Measurements from ENCODE around the gene TMEM106A. TPM values are rescaled to one million over a fixed set of nuclear protein-coding genes. Genes with fewer than 3 reads are reported as not detected.

TMEM106A gene
- total and polyA plus RNA-seq, 9 of the 15 experiments (the other 6 are each of a cell fraction or from before 2014, with no cell fraction given): 0.03 to 0.29 (median 0.15) TPM

DNA sequence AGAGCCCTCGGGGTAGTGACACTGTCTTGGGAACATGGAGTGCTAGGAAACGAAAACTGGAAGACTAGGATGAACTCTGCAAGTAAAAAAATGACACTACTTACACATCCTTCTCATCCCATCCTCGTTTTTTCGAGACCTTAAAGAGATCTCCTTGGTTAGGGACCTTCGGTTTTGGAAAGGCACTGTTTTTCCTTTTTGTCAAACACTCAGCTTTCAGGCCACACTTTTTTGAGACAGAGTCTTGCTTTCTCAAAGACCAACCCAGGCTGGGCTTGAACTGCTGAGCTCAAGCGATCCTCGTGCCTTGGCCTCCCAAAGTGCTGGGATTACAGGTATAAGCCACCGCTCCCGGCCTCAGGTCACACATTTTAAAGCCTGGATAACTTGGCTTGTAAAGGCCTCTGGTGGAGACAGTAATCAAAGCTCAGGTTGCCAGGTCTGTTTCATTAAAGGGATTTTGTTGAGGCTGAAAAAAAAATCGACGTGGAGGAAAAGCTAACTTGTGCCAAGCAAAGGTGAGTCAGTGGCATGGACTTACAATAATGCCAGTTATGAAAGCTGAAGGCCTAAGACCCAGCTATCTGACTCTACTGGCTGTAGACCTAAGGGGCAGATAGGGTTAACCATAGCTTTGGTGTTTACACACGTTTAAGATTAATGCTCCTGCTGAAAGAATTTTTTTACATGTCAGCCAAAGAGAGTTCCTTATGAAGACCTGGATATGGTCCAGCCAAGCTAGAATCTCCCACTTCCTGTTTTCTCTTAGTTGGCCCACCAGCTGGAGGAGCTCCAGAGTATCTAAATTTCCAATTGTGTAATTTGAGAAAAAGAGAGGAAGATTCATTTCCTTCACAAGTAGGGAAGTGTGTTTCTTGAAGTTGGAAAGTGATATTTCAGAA lies 39.8 kb upstream of the TMEM106A start (continued):
- TF ChIP-seq, protein P1, sequence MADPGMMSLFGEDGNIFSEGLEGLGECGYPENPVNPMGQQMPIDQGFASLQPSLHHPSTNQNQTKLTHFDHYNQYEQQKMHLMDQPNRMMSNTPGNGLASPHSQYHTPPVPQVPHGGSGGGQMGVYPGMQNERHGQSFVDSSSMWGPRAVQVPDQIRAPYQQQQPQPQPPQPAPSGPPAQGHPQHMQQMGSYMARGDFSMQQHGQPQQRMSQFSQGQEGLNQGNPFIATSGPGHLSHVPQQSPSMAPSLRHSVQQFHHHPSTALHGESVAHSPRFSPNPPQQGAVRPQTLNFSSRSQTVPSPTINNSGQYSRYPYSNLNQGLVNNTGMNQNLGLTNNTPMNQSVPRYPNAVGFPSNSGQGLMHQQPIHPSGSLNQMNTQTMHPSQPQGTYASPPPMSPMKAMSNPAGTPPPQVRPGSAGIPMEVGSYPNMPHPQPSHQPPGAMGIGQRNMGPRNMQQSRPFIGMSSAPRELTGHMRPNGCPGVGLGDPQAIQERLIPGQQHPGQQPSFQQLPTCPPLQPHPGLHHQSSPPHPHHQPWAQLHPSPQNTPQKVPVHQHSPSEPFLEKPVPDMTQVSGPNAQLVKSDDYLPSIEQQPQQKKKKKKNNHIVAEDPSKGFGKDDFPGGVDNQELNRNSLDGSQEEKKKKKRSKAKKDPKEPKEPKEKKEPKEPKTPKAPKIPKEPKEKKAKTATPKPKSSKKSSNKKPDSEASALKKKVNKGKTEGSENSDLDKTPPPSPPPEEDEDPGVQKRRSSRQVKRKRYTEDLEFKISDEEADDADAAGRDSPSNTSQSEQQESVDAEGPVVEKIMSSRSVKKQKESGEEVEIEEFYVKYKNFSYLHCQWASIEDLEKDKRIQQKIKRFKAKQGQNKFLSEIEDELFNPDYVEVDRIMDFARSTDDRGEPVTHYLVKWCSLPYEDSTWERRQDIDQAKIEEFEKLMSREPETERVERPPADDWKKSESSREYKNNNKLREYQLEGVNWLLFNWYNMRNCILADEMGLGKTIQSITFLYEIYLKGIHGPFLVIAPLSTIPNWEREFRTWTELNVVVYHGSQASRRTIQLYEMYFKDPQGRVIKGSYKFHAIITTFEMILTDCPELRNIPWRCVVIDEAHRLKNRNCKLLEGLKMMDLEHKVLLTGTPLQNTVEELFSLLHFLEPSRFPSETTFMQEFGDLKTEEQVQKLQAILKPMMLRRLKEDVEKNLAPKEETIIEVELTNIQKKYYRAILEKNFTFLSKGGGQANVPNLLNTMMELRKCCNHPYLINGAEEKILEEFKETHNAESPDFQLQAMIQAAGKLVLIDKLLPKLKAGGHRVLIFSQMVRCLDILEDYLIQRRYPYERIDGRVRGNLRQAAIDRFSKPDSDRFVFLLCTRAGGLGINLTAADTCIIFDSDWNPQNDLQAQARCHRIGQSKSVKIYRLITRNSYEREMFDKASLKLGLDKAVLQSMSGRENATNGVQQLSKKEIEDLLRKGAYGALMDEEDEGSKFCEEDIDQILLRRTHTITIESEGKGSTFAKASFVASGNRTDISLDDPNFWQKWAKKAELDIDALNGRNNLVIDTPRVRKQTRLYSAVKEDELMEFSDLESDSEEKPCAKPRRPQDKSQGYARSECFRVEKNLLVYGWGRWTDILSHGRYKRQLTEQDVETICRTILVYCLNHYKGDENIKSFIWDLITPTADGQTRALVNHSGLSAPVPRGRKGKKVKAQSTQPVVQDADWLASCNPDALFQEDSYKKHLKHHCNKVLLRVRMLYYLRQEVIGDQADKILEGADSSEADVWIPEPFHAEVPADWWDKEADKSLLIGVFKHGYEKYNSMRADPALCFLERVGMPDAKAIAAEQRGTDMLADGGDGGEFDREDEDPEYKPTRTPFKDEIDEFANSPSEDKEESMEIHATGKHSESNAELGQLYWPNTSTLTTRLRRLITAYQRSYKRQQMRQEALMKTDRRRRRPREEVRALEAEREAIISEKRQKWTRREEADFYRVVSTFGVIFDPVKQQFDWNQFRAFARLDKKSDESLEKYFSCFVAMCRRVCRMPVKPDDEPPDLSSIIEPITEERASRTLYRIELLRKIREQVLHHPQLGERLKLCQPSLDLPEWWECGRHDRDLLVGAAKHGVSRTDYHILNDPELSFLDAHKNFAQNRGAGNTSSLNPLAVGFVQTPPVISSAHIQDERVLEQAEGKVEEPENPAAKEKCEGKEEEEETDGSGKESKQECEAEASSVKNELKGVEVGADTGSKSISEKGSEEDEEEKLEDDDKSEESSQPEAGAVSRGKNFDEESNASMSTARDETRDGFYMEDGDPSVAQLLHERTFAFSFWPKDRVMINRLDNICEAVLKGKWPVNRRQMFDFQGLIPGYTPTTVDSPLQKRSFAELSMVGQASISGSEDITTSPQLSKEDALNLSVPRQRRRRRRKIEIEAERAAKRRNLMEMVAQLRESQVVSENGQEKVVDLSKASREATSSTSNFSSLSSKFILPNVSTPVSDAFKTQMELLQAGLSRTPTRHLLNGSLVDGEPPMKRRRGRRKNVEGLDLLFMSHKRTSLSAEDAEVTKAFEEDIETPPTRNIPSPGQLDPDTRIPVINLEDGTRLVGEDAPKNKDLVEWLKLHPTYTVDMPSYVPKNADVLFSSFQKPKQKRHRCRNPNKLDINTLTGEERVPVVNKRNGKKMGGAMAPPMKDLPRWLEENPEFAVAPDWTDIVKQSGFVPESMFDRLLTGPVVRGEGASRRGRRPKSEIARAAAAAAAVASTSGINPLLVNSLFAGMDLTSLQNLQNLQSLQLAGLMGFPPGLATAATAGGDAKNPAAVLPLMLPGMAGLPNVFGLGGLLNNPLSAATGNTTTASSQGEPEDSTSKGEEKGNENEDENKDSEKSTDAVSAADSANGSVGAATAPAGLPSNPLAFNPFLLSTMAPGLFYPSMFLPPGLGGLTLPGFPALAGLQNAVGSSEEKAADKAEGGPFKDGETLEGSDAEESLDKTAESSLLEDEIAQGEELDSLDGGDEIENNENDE (IDR thresholded peaks at IDR 0.05; ENCODE audit: low read depth, low read length): no peak
- TF ChIP-seq ZBTB1 (CRISPR knock-in tag; IDR thresholded peaks at IDR 0.05; ENCODE audit: borderline replicate concordance, low read depth): no peak
- no peak for TF ChIP-seq NUFIP1 (IDR thresholded peaks at IDR 0.05; ENCODE audit: partially characterized antibody)
- no peak for TF ChIP-seq MAFK (IDR thresholded peaks at IDR 0.05; ENCODE audit: low read length)
- no peak for TF ChIP-seq MTF1 (CRISPR knock-in tag; IDR thresholded peaks at IDR 0.05; ENCODE audit: borderline replicate concordance)
- 0 out of 2 replicates have a peak, but pooled peaks have one; percentile 30 for TF ChIP-seq EP300 (IDR thresholded peaks at IDR 0.05; ENCODE audit: low read length)
- TF ChIP-seq FOXP1 (CRISPR knock-in tag; IDR thresholded peaks at IDR 0.05): no peak
- peak; percentile 26; the same call in 1 of the 2 replicates for TF ChIP-seq TCF3 (CRISPR knock-in tag; IDR thresholded peaks at IDR 0.05)
- TF ChIP-seq, protein P2, sequence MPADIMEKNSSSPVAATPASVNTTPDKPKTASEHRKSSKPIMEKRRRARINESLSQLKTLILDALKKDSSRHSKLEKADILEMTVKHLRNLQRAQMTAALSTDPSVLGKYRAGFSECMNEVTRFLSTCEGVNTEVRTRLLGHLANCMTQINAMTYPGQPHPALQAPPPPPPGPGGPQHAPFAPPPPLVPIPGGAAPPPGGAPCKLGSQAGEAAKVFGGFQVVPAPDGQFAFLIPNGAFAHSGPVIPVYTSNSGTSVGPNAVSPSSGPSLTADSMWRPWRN (IDR thresholded peaks at IDR 0.05; ENCODE audit: low read depth): no peak
- TF ChIP-seq KDM2B (CRISPR knock-in tag; IDR thresholded peaks at IDR 0.05): no peak
- TF ChIP-seq CBX3 (IDR thresholded peaks at IDR 0.05; ENCODE audit: borderline replicate concordance in 1 of 2, low read length in 2 of 2): 0 out of 3 replicates have a peak, but pooled peaks of 1 of the 2 experiments have one; percentile 15
- 0 out of 2 replicates have a peak, but pooled peaks have one; percentile 27 for TF ChIP-seq SMARCE1 (IDR thresholded peaks at IDR 0.05)
- TF ChIP-seq CCAR2 (IDR thresholded peaks at IDR 0.05; ENCODE audit: low read depth, low read length): no peak
- peak in 1 of 2 experiments; percentile 19; a peak in 1 of 4 replicates for TF ChIP-seq RCOR1 (IDR thresholded peaks at IDR 0.05; ENCODE audit: borderline replicate concordance in 1 of 2, low read depth in 2 of 2, low read length in 2 of 2)
- no peak for TF ChIP-seq HCFC1 (IDR thresholded peaks at IDR 0.05; ENCODE audit: low read depth, low read length)

All from K562 (cell line).